Measurements from ENCODE around the gene SRGAP3. TPM values are rescaled to one million over a fixed set of nuclear protein-coding genes. Genes with fewer than 3 reads are reported as not detected.

Gene SRGAP3
- total RNA-seq, 1 donor from 2014 or later = 3.9 TPM

DNA sequence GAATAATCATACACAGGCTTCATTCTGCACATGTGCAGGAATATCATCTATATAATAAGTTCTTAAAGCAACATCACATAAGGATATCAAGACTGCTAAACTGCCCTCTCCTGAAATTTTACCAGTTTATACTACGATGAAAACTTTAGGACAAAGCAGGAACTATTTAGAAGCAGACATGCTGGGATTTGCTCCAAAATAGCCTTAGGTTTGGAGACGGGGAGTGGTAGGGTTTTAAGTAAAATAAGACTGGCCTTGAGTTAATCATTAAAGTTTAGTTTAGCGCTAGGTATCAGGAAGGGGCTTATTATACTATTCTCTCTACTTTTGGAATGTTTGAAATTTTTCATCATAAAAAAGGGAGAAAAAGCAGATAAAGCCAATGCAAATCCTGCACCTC lies 115.8 kb downstream of the SRGAP3 start:
- no peak for TF ChIP-seq EZH2 (IDR thresholded peaks at IDR 0.05; ENCODE audit: insufficient read depth, low read length)
- TF ChIP-seq, protein P1, sequence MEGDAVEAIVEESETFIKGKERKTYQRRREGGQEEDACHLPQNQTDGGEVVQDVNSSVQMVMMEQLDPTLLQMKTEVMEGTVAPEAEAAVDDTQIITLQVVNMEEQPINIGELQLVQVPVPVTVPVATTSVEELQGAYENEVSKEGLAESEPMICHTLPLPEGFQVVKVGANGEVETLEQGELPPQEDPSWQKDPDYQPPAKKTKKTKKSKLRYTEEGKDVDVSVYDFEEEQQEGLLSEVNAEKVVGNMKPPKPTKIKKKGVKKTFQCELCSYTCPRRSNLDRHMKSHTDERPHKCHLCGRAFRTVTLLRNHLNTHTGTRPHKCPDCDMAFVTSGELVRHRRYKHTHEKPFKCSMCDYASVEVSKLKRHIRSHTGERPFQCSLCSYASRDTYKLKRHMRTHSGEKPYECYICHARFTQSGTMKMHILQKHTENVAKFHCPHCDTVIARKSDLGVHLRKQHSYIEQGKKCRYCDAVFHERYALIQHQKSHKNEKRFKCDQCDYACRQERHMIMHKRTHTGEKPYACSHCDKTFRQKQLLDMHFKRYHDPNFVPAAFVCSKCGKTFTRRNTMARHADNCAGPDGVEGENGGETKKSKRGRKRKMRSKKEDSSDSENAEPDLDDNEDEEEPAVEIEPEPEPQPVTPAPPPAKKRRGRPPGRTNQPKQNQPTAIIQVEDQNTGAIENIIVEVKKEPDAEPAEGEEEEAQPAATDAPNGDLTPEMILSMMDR (IDR thresholded peaks at IDR 0.05; ENCODE audit: insufficient read depth, low read depth, low read length) = no peak
- peaks cover 30% of the 10 kb centered on the region for H3K27me3 Mint-ChIP-seq (ENCODE audit: low read depth, unreplicated experiment)
- H3K9me3 ChIP-seq (ENCODE audit: insufficient read depth, low read depth, low read length) = no peaks in the 10 kb centered on the region
- H3K27ac ChIP-seq (ENCODE audit: low read depth, low read length) = no peak overlapping the region
- DNase-seq (ENCODE audit: low read depth) (no peak), FAIRE-seq (no peak)
- no peaks in the 10 kb centered on the region for H3K4me1 Mint-ChIP-seq (ENCODE audit: low read depth, unreplicated experiment)
- no peaks in the 10 kb centered on the region for H3K79me2 ChIP-seq (ENCODE audit: insufficient read depth, low read length)
- H2AFZ ChIP-seq (ENCODE audit: low read depth, low read length) = no peak overlapping the region
- peaks cover 15% of the 10 kb centered on the region for H3K27me3 ChIP-seq (ENCODE audit: insufficient read depth, low read length)
- no peak overlapping the region for H3K4me2 ChIP-seq (ENCODE audit: low read length)
- H3K4me1 ChIP-seq (ENCODE audit: insufficient read depth, low read length) = no peaks in the 10 kb centered on the region
- H3K4me3 ChIP-seq (ENCODE audit: insufficient read depth, low read depth, low read length) = no peak overlapping the region
- no peaks in the 10 kb centered on the region for H3K36me3 Mint-ChIP-seq (ENCODE audit: low read depth, unreplicated experiment)
- no peak overlapping the region for H3K9ac ChIP-seq (ENCODE audit: low read length)
- H4K20me1 ChIP-seq (ENCODE audit: insufficient read depth, low read length) = no peaks in the 10 kb centered on the region
- H3K27ac Mint-ChIP-seq (ENCODE audit: unreplicated experiment) = no peak overlapping the region
- H3K9me3 Mint-ChIP-seq (ENCODE audit: unreplicated experiment) = peaks cover 3% of the 10 kb centered on the region
- H3K4me3 Mint-ChIP-seq (ENCODE audit: unreplicated experiment) = no peak overlapping the region
- H3K36me3 ChIP-seq (ENCODE audit: insufficient read depth, low read length) = no peaks in the 10 kb centered on the region

DNA sequence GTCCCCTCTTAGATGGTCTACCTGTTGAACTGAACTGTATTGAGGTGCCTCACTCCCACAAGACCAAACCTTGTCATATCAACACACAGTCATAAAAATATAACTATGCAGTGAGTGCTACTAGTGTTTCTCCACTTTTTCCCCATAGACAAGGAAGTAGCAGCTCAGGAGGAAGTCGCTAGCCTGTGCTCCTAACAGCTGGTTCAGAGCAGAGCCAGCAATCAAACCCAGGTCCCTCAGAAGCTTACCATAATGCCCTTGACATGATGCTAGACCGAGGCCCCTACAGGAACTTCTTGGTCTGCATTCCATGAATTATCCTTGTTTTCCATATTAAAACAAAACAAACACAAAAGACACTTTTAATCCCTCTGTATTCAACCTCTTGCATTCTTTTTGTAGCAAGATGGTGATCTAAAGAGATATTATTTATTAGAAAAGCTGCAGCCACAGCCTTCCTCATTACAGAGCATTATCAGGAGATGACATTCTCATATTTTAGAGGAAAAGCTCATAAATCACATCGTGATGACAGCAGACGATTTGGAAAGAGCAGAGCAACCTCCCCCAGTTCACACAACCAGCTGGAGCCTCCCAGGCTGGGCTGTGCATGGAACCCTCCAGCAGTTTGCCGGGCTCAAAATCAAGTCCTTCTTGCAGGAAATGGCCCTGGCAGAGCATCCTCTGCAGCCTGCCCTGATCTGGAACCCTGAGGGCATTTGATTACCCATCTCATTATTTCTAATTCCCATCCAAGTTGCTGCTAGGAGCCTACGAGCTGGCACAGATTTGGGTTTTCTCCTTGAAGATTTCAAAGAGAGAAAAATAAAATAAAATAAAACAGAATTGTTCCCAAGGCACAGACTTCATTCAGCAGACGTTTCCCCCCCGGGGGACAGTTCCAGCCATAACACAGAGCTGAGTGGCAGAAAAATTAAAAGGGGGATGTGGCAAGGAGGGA lies 118.8 kb downstream of the SRGAP3 start:
- no peaks in the 10 kb centered on the region for H3K4me1 ChIP-seq (ENCODE audit: insufficient read depth, low read length)
- no peaks in the 10 kb centered on the region for H3K79me2 ChIP-seq (ENCODE audit: insufficient read depth, low read length)
- TF ChIP-seq EZH2 (IDR thresholded peaks at IDR 0.05; ENCODE audit: insufficient read depth, low read length) = no peak
- TF ChIP-seq, protein P1 (IDR thresholded peaks at IDR 0.05; ENCODE audit: insufficient read depth, low read depth, low read length) = no peak
- no peak overlapping the region for H2AFZ ChIP-seq (ENCODE audit: low read depth, low read length)
- Mint-ChIP-seq H3K27me3 (ENCODE audit: low read depth, unreplicated experiment) (peaks cover 19% of the 10 kb centered on the region), H3K4me1 (ENCODE audit: low read depth, unreplicated experiment) (no peaks in the 10 kb centered on the region), H3K4me3 (ENCODE audit: unreplicated experiment) (no peak overlapping the region), H3K36me3 (ENCODE audit: low read depth, unreplicated experiment) (no peaks in the 10 kb centered on the region), H3K9me3 (ENCODE audit: unreplicated experiment) (peaks cover 3% of the 10 kb centered on the region), H3K27ac (ENCODE audit: unreplicated experiment) (no peak overlapping the region)
- no peak overlapping the region for H3K27ac ChIP-seq (ENCODE audit: low read depth, low read length)
- no peak overlapping the region for H3K9ac ChIP-seq (ENCODE audit: low read length)
- H3K36me3 ChIP-seq (ENCODE audit: insufficient read depth, low read length) = no peaks in the 10 kb centered on the region
- no peaks in the 10 kb centered on the region for H3K9me3 ChIP-seq (ENCODE audit: insufficient read depth, low read depth, low read length)
- DNase-seq (ENCODE audit: low read depth) (no peak), FAIRE-seq (no peak)
- no peaks in the 10 kb centered on the region for H4K20me1 ChIP-seq (ENCODE audit: insufficient read depth, low read length)
- H3K4me2 ChIP-seq (ENCODE audit: low read length) = no peak overlapping the region
- peaks cover 8% of the 10 kb centered on the region for H3K27me3 ChIP-seq (ENCODE audit: insufficient read depth, low read length)
- H3K4me3 ChIP-seq (ENCODE audit: insufficient read depth, low read depth, low read length) = no peak overlapping the region

- Histone ChIP-seq H3K4me2 (ENCODE audit: low read length) (no peak overlapping the region), H3K36me3 (ENCODE audit: insufficient read depth, low read length) (no peaks in the 10 kb centered on the region)
Measured at GRCh38 chr3:9129365-9129764, 120.1 kb downstream of the SRGAP3 start.

More at GRCh38 chr3:9129365-9129764, 120.1 kb downstream of the SRGAP3 start:
- Histone ChIP-seq H3K9ac (ENCODE audit: low read length) (no peak overlapping the region), H4K20me1 (ENCODE audit: insufficient read depth, low read length) (no peaks in the 10 kb centered on the region), H3K79me2 (ENCODE audit: insufficient read depth, low read length) (no peaks in the 10 kb centered on the region), H3K4me3 (ENCODE audit: insufficient read depth, low read depth, low read length) (no peak overlapping the region), H3K27ac (ENCODE audit: low read depth, low read length) (no peak overlapping the region), H3K27me3 (ENCODE audit: insufficient read depth, low read length) (no peaks in the 10 kb centered on the region), H3K9me3 (ENCODE audit: insufficient read depth, low read depth, low read length) (no peaks in the 10 kb centered on the region), H2AFZ (ENCODE audit: low read depth, low read length) (no peak overlapping the region), H3K4me1 (ENCODE audit: insufficient read depth, low read length) (no peaks in the 10 kb centered on the region)
- Mint-ChIP-seq H3K4me3 (ENCODE audit: unreplicated experiment) (no peak overlapping the region), H3K9me3 (ENCODE audit: unreplicated experiment) (peaks cover 3% of the 10 kb centered on the region), H3K27me3 (ENCODE audit: low read depth, unreplicated experiment) (peaks cover 19% of the 10 kb centered on the region), H3K36me3 (ENCODE audit: low read depth, unreplicated experiment) (no peaks in the 10 kb centered on the region), H3K4me1 (ENCODE audit: low read depth, unreplicated experiment) (no peaks in the 10 kb centered on the region), H3K27ac (ENCODE audit: unreplicated experiment) (no peak overlapping the region)
- no peak for TF ChIP-seq EZH2 (IDR thresholded peaks at IDR 0.05; ENCODE audit: insufficient read depth, low read length)
- TF ChIP-seq, protein P1 (IDR thresholded peaks at IDR 0.05; ENCODE audit: insufficient read depth, low read depth, low read length) = no peak
- DNase-seq (ENCODE audit: low read depth) (no peak), FAIRE-seq (no peak)
